GM23248 (cell line): ENCODE data around the gene HM13.

Source experiments
- EZH2 ChIP-seq: fragments of 200-600 bp; sonication (generic); IDR thresholded peaks from 2 replicates; pipeline ENCODE4 v1.6.1; 2018; ENCODE audit warnings: antibody characterized with exemption, mild to moderate bottlenecking; ENCODE audit not compliant: insufficient read depth, poor library complexity, severe bottlenecking
- EZH2phosphoT487 ChIP-seq: fragments of 200-600 bp; sonication (generic); IDR thresholded peaks from 2 replicates; pipeline ENCODE4 v1.6.1; 2018; ENCODE audit warnings: antibody characterized with exemption, moderate library complexity, mild to moderate bottlenecking, low read depth; ENCODE audit not compliant: insufficient read depth

GRCh38 chr20:31595380-31595653 is 81.1 kb downstream of the HM13 start:
- TF ChIP-seq EZH2, result no peak
- TF ChIP-seq EZH2phosphoT487, result no peak
